ENCODE data around the gene SRBD1. TPM values are rescaled to one million over a fixed set of nuclear protein-coding genes. Genes with fewer than 3 reads are reported as not detected.

The SRBD1 gene
- polyA plus RNA-seq, 1 donor = 10.7 TPM

DNA sequence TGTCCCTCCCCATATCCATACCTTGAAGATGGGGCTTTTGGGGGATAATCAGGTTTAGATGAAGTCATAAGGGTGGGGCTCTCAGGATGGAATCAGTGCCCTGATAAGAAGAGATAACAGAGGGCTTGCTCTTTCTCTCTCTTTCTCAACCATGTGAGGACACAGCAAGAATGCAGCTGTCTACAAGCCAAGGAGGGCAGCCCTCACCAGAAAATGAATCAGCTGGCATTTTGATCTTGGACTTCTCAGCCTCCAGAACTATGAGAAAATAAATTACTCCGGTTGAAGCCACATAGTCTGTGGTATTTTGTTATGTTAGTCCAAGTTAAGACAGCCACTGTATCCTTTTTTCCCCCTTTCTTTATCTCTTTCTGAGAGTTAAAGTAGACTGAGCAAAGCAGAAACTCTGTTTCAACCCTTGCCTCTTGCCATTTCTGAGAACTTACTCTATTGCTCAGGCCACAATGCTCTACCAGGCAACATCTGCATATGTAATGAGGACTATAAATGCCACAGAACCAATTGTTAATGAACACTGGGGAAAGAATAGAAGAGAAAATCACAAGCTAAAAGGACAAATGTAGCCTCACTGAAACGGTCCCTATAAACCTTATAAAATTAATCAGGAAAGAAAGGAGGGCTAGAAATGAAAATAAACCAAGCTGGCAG, 56.9 kb downstream of the SRBD1 start:
- Histone ChIP-seq H3K4me1 (ENCODE audit: control insufficient read depth, insufficient read depth, low read length) (no peaks in the 10 kb centered on the region), H3K27me3 (ENCODE audit: control insufficient read depth, insufficient read depth, low read length) (no peaks in the 10 kb centered on the region), H3K9me3 (ENCODE audit: control insufficient read depth, low read depth, low read length) (no peaks in the 10 kb centered on the region), H3K36me3 (ENCODE audit: control insufficient read depth, insufficient read depth, low read length) (peaks cover 3% of the 10 kb centered on the region), H3K27ac (ENCODE audit: low read length) (no peak overlapping the region), H3K4me3 (ENCODE audit: low read length) (no peak overlapping the region)
- DNase-seq = no peak
- WGBS (ENCODE audit: insufficient coverage, low lambda C conversion rate) = 83% methylated on average over 1 of the region's 2 CpGs

DNA sequence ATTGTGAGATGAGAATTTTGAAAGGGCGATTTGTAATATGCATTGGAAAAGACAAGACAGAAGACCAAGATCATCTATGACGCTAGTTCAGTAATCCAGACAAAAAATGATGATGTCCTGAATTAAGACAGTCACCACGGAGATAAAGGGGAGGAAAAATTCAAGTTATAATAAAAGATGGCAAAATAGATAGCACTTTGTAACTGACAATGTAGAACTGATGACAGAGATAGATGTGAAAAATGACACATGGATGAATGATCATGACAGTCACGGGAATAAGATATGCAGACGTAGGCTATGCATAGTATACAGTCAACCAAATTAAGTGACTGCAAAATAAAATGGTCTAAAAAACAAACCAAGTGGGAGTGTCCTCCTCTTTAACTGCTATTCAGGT, 59.2 kb downstream of the SRBD1 start:
- 95% methylated on average over 4 of the region's 5 CpGs for WGBS (ENCODE audit: insufficient coverage, low lambda C conversion rate)
- H3K9me3 ChIP-seq (ENCODE audit: control insufficient read depth, low read depth, low read length) = no peaks in the 10 kb centered on the region
- no peaks in the 10 kb centered on the region for H3K27me3 ChIP-seq (ENCODE audit: control insufficient read depth, insufficient read depth, low read length)
- no peak for DNase-seq
- no peak overlapping the region for H3K27ac ChIP-seq (ENCODE audit: low read length)
- peaks cover 8% of the 10 kb centered on the region for H3K36me3 ChIP-seq (ENCODE audit: control insufficient read depth, insufficient read depth, low read length)
- H3K4me1 ChIP-seq (ENCODE audit: control insufficient read depth, insufficient read depth, low read length) = no peaks in the 10 kb centered on the region
- no peak overlapping the region for H3K4me3 ChIP-seq (ENCODE audit: low read length)

DNA sequence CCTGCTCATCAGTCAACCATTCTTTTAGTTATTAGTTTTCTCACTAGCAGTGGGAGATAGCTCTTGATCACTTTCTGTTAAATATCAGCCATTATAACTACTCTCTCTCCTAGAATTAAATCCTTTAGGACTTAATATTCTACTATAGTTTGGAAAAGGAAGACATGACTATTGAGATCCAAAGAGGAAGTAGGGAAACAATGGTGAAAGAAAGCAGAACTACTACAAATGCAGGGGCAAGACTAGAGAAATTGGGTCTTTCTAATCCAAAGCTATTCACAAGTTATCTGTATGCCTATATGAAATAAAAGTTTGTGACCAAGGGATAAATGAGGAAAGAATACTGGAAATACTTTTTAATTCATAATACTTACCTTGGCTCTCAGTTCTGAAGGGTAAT, 65.1 kb downstream of the SRBD1 start:
- H3K4me3 ChIP-seq (ENCODE audit: low read length) = no peak overlapping the region
- H3K36me3 ChIP-seq (ENCODE audit: control insufficient read depth, insufficient read depth, low read length) = peaks cover 38% of the 10 kb centered on the region

DNA sequence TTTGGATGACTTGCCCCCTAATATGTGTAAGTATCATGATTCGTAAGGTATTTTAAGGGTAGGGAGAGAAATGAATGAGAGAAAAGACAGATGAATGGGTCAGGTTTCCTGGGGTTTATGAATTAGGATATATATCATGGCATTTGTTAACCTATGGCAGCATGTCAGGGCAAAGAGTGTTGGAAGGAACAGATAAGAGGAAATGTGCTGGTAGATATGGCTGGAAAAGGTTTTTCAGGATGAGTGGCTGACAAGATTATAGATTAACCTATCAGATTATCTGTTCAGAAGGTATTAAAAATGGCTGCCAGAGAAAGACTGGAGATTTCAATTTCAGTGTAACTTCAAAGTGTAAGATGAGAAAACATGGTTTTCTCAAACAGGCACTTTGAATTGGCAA, 67.8 kb downstream of the SRBD1 start:
- DNase-seq = no peak
- Histone ChIP-seq H3K4me3 (ENCODE audit: low read length) (no peak overlapping the region), H3K4me1 (ENCODE audit: control insufficient read depth, insufficient read depth, low read length) (no peaks in the 10 kb centered on the region), H3K27me3 (ENCODE audit: control insufficient read depth, insufficient read depth, low read length) (no peaks in the 10 kb centered on the region), H3K36me3 (ENCODE audit: control insufficient read depth, insufficient read depth, low read length) (peaks cover 43% of the 10 kb centered on the region), H3K9me3 (ENCODE audit: control insufficient read depth, low read depth, low read length) (peaks cover 17% of the 10 kb centered on the region), H3K27ac (ENCODE audit: low read length) (no peak overlapping the region)
- 100% methylated on average over 1 of the region's 1 CpG for WGBS (ENCODE audit: insufficient coverage, low lambda C conversion rate)

More for the DNA sequence above, 65.1 kb downstream of the SRBD1 start:
- no peaks in the 10 kb centered on the region for H3K27me3 ChIP-seq (ENCODE audit: control insufficient read depth, insufficient read depth, low read length)
- H3K27ac ChIP-seq (ENCODE audit: low read length) = no peak overlapping the region
- peaks cover 14% of the 10 kb centered on the region for H3K9me3 ChIP-seq (ENCODE audit: control insufficient read depth, low read depth, low read length)
- H3K4me1 ChIP-seq (ENCODE audit: control insufficient read depth, insufficient read depth, low read length) = no peaks in the 10 kb centered on the region
- DNase-seq = no peak

DNA sequence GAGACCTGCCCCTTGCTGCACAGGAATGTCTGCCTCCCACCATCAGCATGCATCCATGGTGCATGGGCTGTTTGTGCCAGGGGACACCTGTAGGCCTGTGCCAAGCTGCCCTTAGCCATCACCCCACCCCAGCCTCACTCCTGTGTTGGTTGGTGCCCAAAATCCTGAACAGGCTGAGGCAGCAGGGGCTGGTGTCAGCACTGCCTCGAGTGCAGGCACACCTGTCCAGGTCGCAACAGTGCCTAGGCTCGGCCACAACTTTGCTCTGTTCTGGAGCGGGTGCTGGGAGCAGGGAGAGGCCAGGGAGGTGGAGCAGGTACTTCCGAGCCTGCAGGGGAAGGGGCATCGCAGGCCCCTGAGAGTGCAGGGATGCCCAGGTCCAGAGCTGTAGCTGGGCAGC, 69.1 kb downstream of the SRBD1 start:
- H3K27ac ChIP-seq (ENCODE audit: low read length) = no peak overlapping the region
- H3K4me1 ChIP-seq (ENCODE audit: control insufficient read depth, insufficient read depth, low read length) = no peaks in the 10 kb centered on the region
- peaks cover 17% of the 10 kb centered on the region for H3K9me3 ChIP-seq (ENCODE audit: control insufficient read depth, low read depth, low read length)
- DNase-seq = no peak
- H3K27me3 ChIP-seq (ENCODE audit: control insufficient read depth, insufficient read depth, low read length) = no peaks in the 10 kb centered on the region
- H3K36me3 ChIP-seq (ENCODE audit: control insufficient read depth, insufficient read depth, low read length) = peaks cover 42% of the 10 kb centered on the region
- H3K4me3 ChIP-seq (ENCODE audit: low read length) = no peak overlapping the region
- no CpG with 5 or more reads among the region's 6 CpGs for WGBS (ENCODE audit: insufficient coverage, low lambda C conversion rate)

DNA sequence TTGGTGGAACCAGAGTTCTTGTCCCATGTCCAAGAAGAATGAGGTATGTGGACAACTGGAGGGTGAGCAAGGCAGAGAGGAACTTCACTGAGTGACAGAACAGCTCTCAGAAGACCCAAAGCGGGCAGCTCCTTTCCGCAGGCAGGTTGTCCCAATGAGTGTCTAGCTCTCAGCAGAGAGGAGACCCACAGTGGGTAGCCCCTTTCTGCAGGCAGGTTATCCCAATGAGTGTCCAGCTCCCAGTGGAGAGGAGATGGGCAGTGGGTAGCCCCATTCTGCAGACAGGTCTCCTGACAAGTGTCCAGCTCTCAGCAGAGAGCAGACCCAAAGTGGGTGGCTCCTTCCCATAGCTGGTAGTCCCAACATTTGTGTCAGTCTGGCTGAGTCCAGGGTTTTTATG, 69.6 kb downstream of the SRBD1 start:
- no peaks in the 10 kb centered on the region for H3K4me1 ChIP-seq (ENCODE audit: control insufficient read depth, insufficient read depth, low read length)
- DNase-seq = no peak
- H3K4me3 ChIP-seq (ENCODE audit: low read length) = no peak overlapping the region
- peaks cover 17% of the 10 kb centered on the region for H3K9me3 ChIP-seq (ENCODE audit: control insufficient read depth, low read depth, low read length)
- H3K36me3 ChIP-seq (ENCODE audit: control insufficient read depth, insufficient read depth, low read length) = peaks cover 37% of the 10 kb centered on the region
- no peaks in the 10 kb centered on the region for H3K27me3 ChIP-seq (ENCODE audit: control insufficient read depth, insufficient read depth, low read length)
- H3K27ac ChIP-seq (ENCODE audit: low read length) = no peak overlapping the region
- WGBS (ENCODE audit: insufficient coverage, low lambda C conversion rate) = no CpG with 5 or more reads among the region's 2 CpGs

DNA sequence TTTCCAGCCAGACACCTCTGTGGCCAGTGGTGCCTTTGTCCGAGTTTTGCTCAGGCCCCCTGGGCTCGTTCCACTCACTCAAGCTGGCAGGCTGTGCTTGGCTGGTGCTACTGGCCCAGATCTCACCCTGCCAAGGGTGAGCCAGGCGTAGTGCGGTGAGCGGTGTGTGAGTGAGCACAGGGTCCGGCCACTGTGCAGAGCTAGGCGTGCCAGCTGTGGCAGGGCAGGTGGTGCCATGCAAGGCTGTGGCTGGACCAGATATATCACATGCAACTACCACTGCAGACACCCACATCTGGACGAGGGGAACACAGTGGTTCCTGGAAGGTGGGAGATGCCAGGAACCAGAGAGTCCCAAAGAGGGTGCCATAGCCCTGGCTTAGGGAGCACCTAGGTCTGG, 70.1 kb downstream of the SRBD1 start:
- WGBS (ENCODE audit: insufficient coverage, low lambda C conversion rate) = no CpG with 5 or more reads among the region's 8 CpGs
- no peaks in the 10 kb centered on the region for H3K4me1 ChIP-seq (ENCODE audit: control insufficient read depth, insufficient read depth, low read length)
- no peak overlapping the region for H3K4me3 ChIP-seq (ENCODE audit: low read length)
- H3K27me3 ChIP-seq (ENCODE audit: control insufficient read depth, insufficient read depth, low read length) = no peaks in the 10 kb centered on the region
- peaks cover 17% of the 10 kb centered on the region for H3K9me3 ChIP-seq (ENCODE audit: control insufficient read depth, low read depth, low read length)
- H3K27ac ChIP-seq (ENCODE audit: low read length) = no peak overlapping the region
- no peak for DNase-seq
- peaks cover 32% of the 10 kb centered on the region for H3K36me3 ChIP-seq (ENCODE audit: control insufficient read depth, insufficient read depth, low read length)

DNA sequence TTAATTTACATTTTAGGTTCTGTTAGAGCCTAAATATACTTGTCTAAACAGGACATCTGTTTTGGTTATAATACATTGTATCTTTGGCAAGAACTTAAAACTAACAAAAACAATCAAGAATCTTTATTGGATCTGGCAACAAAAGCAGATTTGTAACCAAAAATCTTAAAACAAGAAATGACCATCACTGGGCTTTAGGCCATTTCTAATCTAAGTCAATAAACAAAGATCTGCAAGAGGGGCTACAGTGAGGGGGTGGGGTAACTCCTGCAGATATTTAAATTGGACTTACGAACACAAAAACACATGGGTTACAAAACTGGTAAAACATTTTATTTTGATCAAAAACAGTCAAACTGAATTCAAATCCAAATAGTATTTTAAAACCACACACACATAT, 77.3 kb downstream of the SRBD1 start:
- WGBS (ENCODE audit: insufficient coverage, low lambda C conversion rate) = 83% methylated on average over 1 of the region's 1 CpG
- no peak overlapping the region for H3K27ac ChIP-seq (ENCODE audit: low read length)
- no peaks in the 10 kb centered on the region for H3K27me3 ChIP-seq (ENCODE audit: control insufficient read depth, insufficient read depth, low read length)

DNA sequence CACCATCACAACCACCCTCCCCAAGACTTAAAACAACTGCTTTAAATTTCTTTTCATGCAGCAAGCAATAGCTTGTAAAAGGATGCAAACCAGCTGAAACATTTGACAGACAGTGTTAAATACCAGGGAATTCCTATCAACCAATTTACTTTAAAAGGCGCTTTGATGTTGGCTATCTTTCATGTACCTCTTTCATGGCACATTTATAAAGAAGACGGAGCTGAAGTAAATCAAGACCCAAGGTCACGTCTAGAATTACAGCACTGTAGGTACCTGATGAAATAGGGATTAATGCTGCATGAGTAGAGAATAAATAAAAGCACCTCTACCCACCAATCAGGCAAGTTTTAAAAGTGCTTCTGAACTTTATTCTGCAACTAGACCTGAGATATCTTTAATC, 78.9 kb downstream of the SRBD1 start:
- DNase-seq = no peak
- 100% methylated on average over 2 of the region's 3 CpGs for WGBS (ENCODE audit: insufficient coverage, low lambda C conversion rate)
- Histone ChIP-seq H3K9me3 (ENCODE audit: control insufficient read depth, low read depth, low read length) (no peaks in the 10 kb centered on the region), H3K27ac (ENCODE audit: low read length) (no peak overlapping the region), H3K27me3 (ENCODE audit: control insufficient read depth, insufficient read depth, low read length) (no peaks in the 10 kb centered on the region), H3K4me3 (ENCODE audit: low read length) (no peak overlapping the region), H3K36me3 (ENCODE audit: control insufficient read depth, insufficient read depth, low read length) (no peaks in the 10 kb centered on the region), H3K4me1 (ENCODE audit: control insufficient read depth, insufficient read depth, low read length) (no peaks in the 10 kb centered on the region)

More for the DNA sequence above, 77.3 kb downstream of the SRBD1 start:
- no peaks in the 10 kb centered on the region for H3K9me3 ChIP-seq (ENCODE audit: control insufficient read depth, low read depth, low read length)
- no peak for DNase-seq
- H3K4me3 ChIP-seq (ENCODE audit: low read length) = no peak overlapping the region
- peaks cover 3% of the 10 kb centered on the region for H3K36me3 ChIP-seq (ENCODE audit: control insufficient read depth, insufficient read depth, low read length)
- no peaks in the 10 kb centered on the region for H3K4me1 ChIP-seq (ENCODE audit: control insufficient read depth, insufficient read depth, low read length)

DNA sequence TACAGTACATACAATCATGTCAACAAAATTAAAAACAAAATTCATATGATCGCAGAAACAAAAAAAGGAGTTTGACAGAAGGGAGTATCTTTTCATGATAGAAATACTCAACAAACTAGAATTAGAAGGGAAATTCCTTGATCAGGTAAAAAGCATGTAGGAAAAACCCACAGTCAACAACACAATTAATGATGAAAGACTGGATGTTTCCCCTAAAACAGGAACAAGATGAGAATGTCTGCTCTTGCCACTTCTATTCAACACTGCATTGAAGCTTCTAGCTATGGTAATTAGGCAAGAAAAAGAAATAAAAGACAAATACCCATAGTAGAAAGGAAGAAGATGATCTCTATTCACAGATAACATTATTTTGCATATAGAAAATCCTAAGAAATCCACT, 87.1 kb downstream of the SRBD1 start:
- no peak for DNase-seq
- Histone ChIP-seq H3K9me3 (ENCODE audit: control insufficient read depth, low read depth, low read length) (no peaks in the 10 kb centered on the region), H3K4me1 (ENCODE audit: control insufficient read depth, insufficient read depth, low read length) (no peaks in the 10 kb centered on the region), H3K27me3 (ENCODE audit: control insufficient read depth, insufficient read depth, low read length) (no peaks in the 10 kb centered on the region), H3K36me3 (ENCODE audit: control insufficient read depth, insufficient read depth, low read length) (no peaks in the 10 kb centered on the region), H3K27ac (ENCODE audit: low read length) (no peak overlapping the region), H3K4me3 (ENCODE audit: low read length) (no peak overlapping the region)
- 83% methylated on average over 1 of the region's 1 CpG for WGBS (ENCODE audit: insufficient coverage, low lambda C conversion rate)

DNA sequence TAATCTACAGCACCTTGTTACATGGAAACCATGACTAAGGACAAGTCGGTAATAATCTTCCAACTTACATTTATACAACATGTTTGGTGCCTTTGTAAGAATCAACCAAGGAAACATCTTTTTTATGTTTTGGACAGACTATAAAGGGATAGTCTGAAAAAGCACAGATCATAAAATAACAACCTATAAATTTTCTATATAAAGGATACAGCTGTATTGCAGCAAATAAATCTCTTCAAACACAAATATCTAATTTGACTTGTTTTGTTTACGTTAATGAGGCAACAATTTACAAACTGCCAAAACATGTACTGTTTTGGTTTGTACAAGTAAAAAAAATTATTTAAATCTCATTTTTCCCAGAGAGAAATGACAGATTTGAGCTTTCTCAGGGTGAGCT, 92.5 kb downstream of the SRBD1 start:
- no peaks in the 10 kb centered on the region for H3K4me1 ChIP-seq (ENCODE audit: control insufficient read depth, insufficient read depth, low read length)
- 86% methylated on average over 1 of the region's 2 CpGs for WGBS (ENCODE audit: insufficient coverage, low lambda C conversion rate)

More for the DNA sequence above, 92.5 kb downstream of the SRBD1 start:
- H3K27ac ChIP-seq (ENCODE audit: low read length) = no peak overlapping the region
- H3K4me3 ChIP-seq (ENCODE audit: low read length) = no peak overlapping the region
- H3K27me3 ChIP-seq (ENCODE audit: control insufficient read depth, insufficient read depth, low read length) = no peaks in the 10 kb centered on the region
- DNase-seq = no peak
- no peaks in the 10 kb centered on the region for H3K9me3 ChIP-seq (ENCODE audit: control insufficient read depth, low read depth, low read length)
- no peaks in the 10 kb centered on the region for H3K36me3 ChIP-seq (ENCODE audit: control insufficient read depth, insufficient read depth, low read length)
